Neural cell (in vitro differentiated cells): Measurements from ENCODE around the gene CNOT9. TPM values are rescaled to one million over a fixed set of nuclear protein-coding genes. Genes with fewer than 3 reads are reported as not detected.
A peak's percentile ranks its signal among the peaks of the same experiment; 100 is the strongest.

ENCODE experiments used
- H2AFZ ChIP-seq: fragments of 200-600, 300-800 bp; sonication (generic), shearing (Covaris generic); 2 replicates; pipeline ENCODE4 v1.6.0; 2014; ENCODE audit warnings: low read depth, mild to moderate bottlenecking, antibody characterized with exemption, low read length, moderate library complexity
- H3F3A ChIP-seq: fragments of 200-600 bp; shearing (Covaris generic); 2 replicates; pipeline ENCODE4 v1.6.1; 2016; ENCODE audit warnings: mild to moderate bottlenecking, moderate library complexity, mixed read lengths, antibody characterized with exemption, low read length; ENCODE audit not compliant: insufficient read depth, poor library complexity, severe bottlenecking
- H3K27ac ChIP-seq: fragments of 200-600, 300-800 bp; sonication (generic), shearing (Covaris generic); 2 replicates; pipeline ENCODE4 v1.5.1; 2014; ENCODE audit warnings: mild to moderate bottlenecking, low read length, moderate library complexity
- H3K27me3 ChIP-seq: fragments of 300-800, 200-600 bp; sonication (generic), shearing (Covaris generic); 2 replicates; pipeline ENCODE4 v1.6.0; 2014; ENCODE audit warnings: mild to moderate bottlenecking, low read depth, low read length, moderate library complexity; ENCODE audit not compliant: insufficient read depth
- H3K36me3 ChIP-seq: fragments of 300-800, 200-600 bp; sonication (generic), shearing (Covaris generic); 2 replicates; pipeline ENCODE4 v1.5.1; 2014; ENCODE audit warnings: mild to moderate bottlenecking, antibody characterized with exemption, low read length, moderate library complexity; ENCODE audit not compliant: insufficient read depth
- H3K4me2 ChIP-seq: fragments of 300-800, 200-600 bp; sonication (generic), shearing (Covaris generic); 2 replicates; pipeline ENCODE4 v1.6.0; 2014; ENCODE audit warnings: mild to moderate bottlenecking, low read length
- H3K4me3 ChIP-seq: fragments of 300-800, 200-600 bp; sonication (generic), shearing (Covaris generic); 2 replicates; pipeline ENCODE4 v1.5.1; 2014; ENCODE audit warnings: mild to moderate bottlenecking, low read length, moderate library complexity
- H3K79me2 ChIP-seq: fragments of 200-600 bp; shearing (Covaris generic); replicated peaks from 2 replicates; pipeline ENCODE4 v1.6.0; 2014; ENCODE audit warnings: mild to moderate bottlenecking, low read length, moderate library complexity; ENCODE audit not compliant: insufficient read depth
- H3K9ac ChIP-seq: fragments of 300-800, 200-600 bp; sonication (generic), shearing (Covaris generic); 2 replicates; pipeline ENCODE4 v1.6.1; 2016; ENCODE audit warnings: mild to moderate bottlenecking, low read length, mixed read lengths
- H3K9me2 ChIP-seq: fragments of 200-600 bp; shearing (Covaris generic); 2 replicates; pipeline ENCODE4 v1.6.1; 2016; ENCODE audit warnings: mild to moderate bottlenecking, low read length, mixed read lengths; ENCODE audit not compliant: insufficient read depth
- H3K9me3 ChIP-seq: fragments of 200-600, 300-800 bp; sonication (generic), shearing (Covaris generic); 2 replicates; pipeline ENCODE4 v1.6.1; 2016; ENCODE audit warnings: mild to moderate bottlenecking, mixed run types, low read length, moderate library complexity, mixed read lengths
- H4K20me1 ChIP-seq: fragments of 200-600 bp; shearing (Covaris generic); 2 replicates; pipeline ENCODE4 v1.6.1; 2016; ENCODE audit warnings: mild to moderate bottlenecking, mixed run types; ENCODE audit not compliant: insufficient read depth
- CTCF ChIP-seq: fragments of 450-650 bp; IDR thresholded peaks from 2 replicates; pipeline ENCODE4 v1.5.1; 2014; ENCODE audit warnings: antibody characterized with exemption, mild to moderate bottlenecking, moderate library complexity; ENCODE audit not compliant: poor library complexity, severe bottlenecking
- EP300 ChIP-seq: fragments of 450-650 bp; conservative IDR thresholded peaks from 2 replicates; pipeline ENCODE4 v1.6.1; 2014; ENCODE audit warnings: antibody characterized with exemption, mild to moderate bottlenecking, moderate library complexity; ENCODE audit not compliant: poor library complexity, severe bottlenecking
- EZH2 ChIP-seq: fragments of 200-600, 300-800 bp; shearing (Covaris generic), sonication (generic); IDR thresholded peaks from 2 replicates; pipeline ENCODE4 v1.6.1; 2014; ENCODE audit warnings: antibody characterized with exemption, low read length, borderline replicate concordance, mild to moderate bottlenecking; ENCODE audit not compliant: insufficient read depth, poor library complexity, severe bottlenecking
- MXI1 ChIP-seq: fragments of 450-650 bp; conservative IDR thresholded peaks from 2 replicates; pipeline ENCODE4 v1.6.1; 2014; ENCODE audit warnings: antibody characterized with exemption, mild to moderate bottlenecking; ENCODE audit not compliant: poor library complexity, severe bottlenecking
- POLR2AphosphoS5 ChIP-seq: IDR thresholded peaks from 2 replicates; pipeline ENCODE4 v1.6.1; 2012
- RAD21 ChIP-seq: fragments of 450-650 bp; conservative IDR thresholded peaks from 2 replicates; pipeline ENCODE4 v1.6.1; 2014; ENCODE audit warnings: antibody characterized with exemption, mild to moderate bottlenecking, moderate library complexity
- REST ChIP-seq: IDR thresholded peaks from 2 replicates; pipeline ENCODE4 v1.6.1; 2012; ENCODE audit warnings: borderline replicate concordance
- SMC3 ChIP-seq: fragments of 450-650 bp; conservative IDR thresholded peaks from 2 replicates; pipeline ENCODE4 v1.6.1; 2014; ENCODE audit warnings: antibody characterized with exemption, mild to moderate bottlenecking, moderate library complexity; ENCODE audit not compliant: poor library complexity
- TAF1 ChIP-seq: IDR thresholded peaks from 2 replicates; pipeline ENCODE4 v1.6.1; 2012; ENCODE audit warnings: low read depth
- polyA minus RNA-seq: library from RNA; depleted of rRNA, polyadenylated mRNA; stranded (reverse); fragments of >200 nt; gene quantifications from 2 replicates; pipeline ENCODE4 v1.2.3, GENCODE V29; 2014
- polyA plus RNA-seq: library from polyadenylated mRNA; depleted of rRNA; stranded (reverse); fragments of >200 nt; gene quantifications from 2 replicates; pipeline ENCODE4 v1.2.3, GENCODE V29; 2014

CNOT9 gene
- polyA plus RNA-seq (72.1 and 94.7 TPM in 2 replicates), polyA minus RNA-seq (93.7 and 107 TPM in 2 replicates)

GRCh38 chr2:218568190-218569037, at the start of gene CNOT9, which contains the start of gene USP37:
Gene CNOT9, plus strand, starts transcription at chr2:218568839. Its CDS starts 116 bp downstream, at chr2:218568955.
Gene USP37, minus strand, starts transcription at chr2:218568351. Its CDS starts 9,698 bp downstream, at chr2:218558653.
- H3F3A ChIP-seq = no peaks in the 10 kb centered on the region
- no peaks in the 10 kb centered on the region for H3K27me3 ChIP-seq
- no peaks in the 10 kb centered on the region for H4K20me1 ChIP-seq
- H2AFZ ChIP-seq = peak within 1 kb of the TSS; percentile 88
- TF ChIP-seq EP300 (peak; percentile 57), EZH2 (no peak), MXI1 (peak; percentile 87), POLR2AphosphoS5 (peak; percentile 94), RAD21 (no peak)
- H3K79me2 ChIP-seq = peaks cover 86% of the 10 kb centered on the region
- no peaks in the 10 kb centered on the region for H3K36me3 ChIP-seq
- peak within 1 kb of the TSS; percentile 67 for H3K4me3 ChIP-seq
- no peaks in the 10 kb centered on the region for H3K9me3 ChIP-seq
- peak within 1 kb of the TSS; percentile 90 for H3K9ac ChIP-seq
- H3K4me2 ChIP-seq = peak within 1 kb of the TSS; percentile 93
- peak within 1 kb of the TSS; percentile 89 for H3K27ac ChIP-seq
- H3K9me2 ChIP-seq = no peaks in the 10 kb centered on the region

- no peak overlapping the region for H2AFZ ChIP-seq
- no peaks in the 10 kb centered on the region for H4K20me1 ChIP-seq
- no peaks in the 10 kb centered on the region for H3K79me2 ChIP-seq
- peaks cover 8% of the 10 kb centered on the region for H3K36me3 ChIP-seq
- H3K4me2 ChIP-seq = no peak overlapping the region
- H3F3A ChIP-seq = no peaks in the 10 kb centered on the region
- TF ChIP-seq RAD21 (no peak), EZH2 (no peak), EP300 (no peak), CTCF (no peak), MXI1 (no peak), POLR2AphosphoS5 (no peak), SMC3 (no peak), REST (no peak), TAF1 (no peak)
- H3K9ac ChIP-seq = no peak overlapping the region
- no peak overlapping the region for H3K27ac ChIP-seq
- H3K4me3 ChIP-seq = no peak overlapping the region
- no peaks in the 10 kb centered on the region for H3K9me2 ChIP-seq
- H3K9me3 ChIP-seq = no peaks in the 10 kb centered on the region
- H3K27me3 ChIP-seq = no peaks in the 10 kb centered on the region
These were observed 49.8 kb upstream of the CNOT9 start for GRCh38 chr2:218518876-218519275.
